Rectal smooth muscle tissue (tissue), 1 donor: Measurements from ENCODE around the gene PIGA.

ENCODE experiments used
- H3K27ac ChIP-seq: one replicate; pipeline ENCODE4 v1.7.0; 2013; ENCODE audit warnings: low read depth, low read length, inconsistent platforms
- H3K27me3 ChIP-seq: one replicate; pipeline ENCODE4 v1.7.0; 2013; ENCODE audit warnings: low read length; ENCODE audit not compliant: control insufficient read depth, insufficient read depth
- H3K36me3 ChIP-seq: one replicate; pipeline ENCODE4 v1.7.0; 2013; ENCODE audit warnings: low read length; ENCODE audit not compliant: control insufficient read depth, insufficient read depth
- H3K4me1 ChIP-seq: one replicate; pipeline ENCODE4 v1.7.0; 2013; ENCODE audit warnings: low read length; ENCODE audit not compliant: control insufficient read depth, insufficient read depth
- H3K4me3 ChIP-seq: one replicate; pipeline ENCODE4 v1.7.0; 2013; ENCODE audit warnings: low read length
- H3K9ac ChIP-seq: one replicate; pipeline ENCODE4 v1.7.0; 2013; ENCODE audit warnings: low read length

Gene PIGA

DNA sequence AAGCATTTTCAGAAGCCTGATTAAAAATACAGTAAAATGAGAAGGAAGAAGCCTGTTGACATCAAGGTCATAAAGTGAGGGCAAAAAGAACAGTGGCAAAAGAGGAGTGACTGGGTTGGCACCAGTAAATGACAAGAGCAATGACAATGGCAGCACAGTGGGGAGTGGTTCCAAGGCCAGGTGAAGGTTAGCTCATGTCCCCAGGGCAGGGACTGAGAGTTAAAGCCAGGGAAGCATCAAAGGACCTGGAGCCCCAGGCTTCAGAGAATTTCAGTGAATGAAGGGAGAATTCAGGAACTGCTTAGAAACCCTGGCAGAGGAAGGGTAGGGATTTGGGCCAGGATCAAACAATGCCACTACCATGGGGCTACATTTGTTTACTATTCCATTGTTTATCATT lies 8.8 kb upstream of the PIGA start:
- Histone ChIP-seq H3K4me3 (no peak overlapping the region), H3K27ac (no peak overlapping the region), H3K4me1 (no peaks in the 10 kb centered on the region), H3K9ac (no peak overlapping the region), H3K27me3 (no peaks in the 10 kb centered on the region), H3K36me3 (no peaks in the 10 kb centered on the region)

DNA sequence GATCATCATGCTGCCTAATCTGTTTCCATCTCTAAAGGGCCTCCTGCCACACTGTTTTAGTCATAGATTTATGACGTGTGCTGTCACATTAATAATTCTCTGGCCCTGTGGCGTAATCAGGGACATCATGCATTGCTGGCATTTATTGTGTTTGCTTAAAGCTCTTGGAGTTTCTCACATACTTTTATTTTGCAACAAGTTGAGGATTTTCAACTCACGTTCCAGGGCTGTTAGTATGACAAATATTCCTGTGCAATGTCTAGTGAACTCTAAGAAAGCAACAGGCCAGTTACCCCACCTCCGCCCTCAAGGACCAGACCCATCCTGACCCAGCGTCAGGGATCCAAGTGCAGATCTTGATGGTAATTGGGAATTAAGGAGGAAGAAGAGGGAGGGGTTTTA lies 7.8 kb upstream of the PIGA start:
- no peak overlapping the region for H3K4me3 ChIP-seq
- H3K27me3 ChIP-seq = no peaks in the 10 kb centered on the region

DNA sequence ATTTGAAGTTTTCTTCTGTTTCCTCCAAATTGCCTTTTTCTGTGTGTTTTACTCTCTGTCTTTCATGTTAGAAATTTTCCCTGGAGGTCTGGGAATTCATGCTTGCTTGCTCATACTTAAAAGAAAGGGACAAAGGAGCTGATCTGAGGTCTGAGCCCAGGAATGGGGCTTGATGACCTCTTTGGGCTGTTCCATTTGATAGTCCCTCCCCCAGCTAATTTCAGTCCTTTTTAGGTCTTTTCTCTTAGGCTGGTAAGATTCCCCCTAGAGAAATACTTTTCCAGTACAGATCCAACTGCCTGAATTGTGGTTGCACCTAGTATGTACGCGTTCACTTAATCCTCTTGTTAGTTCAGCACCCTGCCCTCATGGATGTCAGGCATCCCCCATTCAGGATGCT lies 5.5 kb upstream of the PIGA start:
- H3K36me3 ChIP-seq = no peaks in the 10 kb centered on the region
- H3K4me1 ChIP-seq = no peaks in the 10 kb centered on the region
- no peak overlapping the region for H3K9ac ChIP-seq
- H3K4me3 ChIP-seq = no peak overlapping the region
- H3K27ac ChIP-seq = no peak overlapping the region
- no peaks in the 10 kb centered on the region for H3K27me3 ChIP-seq

More for the DNA sequence above, 7.8 kb upstream of the PIGA start:
- no peaks in the 10 kb centered on the region for H3K4me1 ChIP-seq
- H3K9ac ChIP-seq = no peak overlapping the region
- H3K27ac ChIP-seq = no peak overlapping the region
- H3K36me3 ChIP-seq = no peaks in the 10 kb centered on the region

DNA sequence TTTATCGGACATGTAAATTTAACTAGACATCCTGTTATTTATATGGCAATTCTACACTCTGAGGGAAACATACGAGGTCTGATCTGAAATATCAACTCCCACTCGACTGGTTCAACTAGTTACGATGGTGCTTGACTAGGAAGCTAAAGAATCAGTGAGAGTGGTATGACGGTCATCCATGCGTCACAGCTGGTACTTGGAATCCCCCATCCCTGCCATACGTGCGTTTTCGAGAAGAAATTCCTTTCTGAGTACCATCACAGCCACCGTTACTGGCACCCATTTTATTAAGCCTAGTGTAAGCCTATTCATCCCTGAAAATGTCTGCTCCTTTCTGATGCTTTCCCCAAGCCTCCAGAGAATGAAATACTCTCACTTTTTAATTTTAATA lies 695 bp upstream of the PIGA start:
- Histone ChIP-seq H3K36me3 (no peaks in the 10 kb centered on the region), H3K4me1 (no peaks in the 10 kb centered on the region), H3K4me3 (peak overlapping the region; percentile 55), H3K9ac (no peak overlapping the region), H3K27me3 (no peaks in the 10 kb centered on the region), H3K27ac (peak overlapping the region; percentile 36)

DNA sequence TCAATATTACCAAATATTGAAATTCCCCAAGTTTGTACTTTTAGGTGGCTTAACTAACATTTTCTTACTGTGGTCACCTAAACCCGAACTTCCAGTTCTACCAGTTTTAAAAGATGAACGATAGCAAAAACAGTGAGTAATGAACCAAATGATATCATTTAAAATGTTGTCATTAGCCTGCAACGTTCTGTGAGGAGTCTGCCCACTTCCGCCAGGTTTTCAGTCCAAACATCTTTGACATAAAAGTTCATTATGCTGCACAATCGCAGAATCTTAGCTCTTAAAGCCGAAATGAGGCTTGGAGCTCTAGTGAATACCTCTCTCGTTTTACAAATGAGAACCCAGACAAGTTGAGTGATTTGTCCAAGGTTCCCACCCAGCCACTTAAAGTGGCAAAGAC lies 762 bp downstream of the PIGA start:
- Histone ChIP-seq H3K36me3 (no peaks in the 10 kb centered on the region), H3K27me3 (no peaks in the 10 kb centered on the region), H3K4me3 (peak overlapping the region; percentile 73), H3K9ac (peak overlapping the region; percentile 62), H3K4me1 (no peaks in the 10 kb centered on the region), H3K27ac (peak overlapping the region; percentile 46)

DNA sequence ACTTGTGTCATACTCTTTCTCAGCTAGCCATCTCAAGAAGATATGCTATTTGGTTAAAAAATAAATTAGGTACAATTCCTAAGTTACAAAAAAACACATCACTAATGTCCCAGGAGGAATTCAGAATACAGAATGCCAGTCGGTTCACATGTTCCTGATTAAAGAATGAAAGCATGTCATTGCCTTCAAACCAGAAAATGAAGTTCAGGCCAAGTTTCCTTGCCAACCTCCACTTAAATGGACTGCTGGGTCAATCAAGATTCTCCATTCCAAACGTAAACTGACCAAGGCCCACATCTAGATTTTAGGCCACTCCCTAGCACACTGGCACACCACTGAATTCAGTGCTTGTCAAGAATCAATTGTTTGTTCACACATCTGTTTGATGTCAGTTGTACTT lies 6.5 kb downstream of the PIGA start:
- Histone ChIP-seq H3K27me3 (no peaks in the 10 kb centered on the region), H3K4me1 (no peaks in the 10 kb centered on the region), H3K9ac (no peak overlapping the region), H3K36me3 (no peaks in the 10 kb centered on the region), H3K27ac (no peak overlapping the region), H3K4me3 (no peak overlapping the region)

DNA sequence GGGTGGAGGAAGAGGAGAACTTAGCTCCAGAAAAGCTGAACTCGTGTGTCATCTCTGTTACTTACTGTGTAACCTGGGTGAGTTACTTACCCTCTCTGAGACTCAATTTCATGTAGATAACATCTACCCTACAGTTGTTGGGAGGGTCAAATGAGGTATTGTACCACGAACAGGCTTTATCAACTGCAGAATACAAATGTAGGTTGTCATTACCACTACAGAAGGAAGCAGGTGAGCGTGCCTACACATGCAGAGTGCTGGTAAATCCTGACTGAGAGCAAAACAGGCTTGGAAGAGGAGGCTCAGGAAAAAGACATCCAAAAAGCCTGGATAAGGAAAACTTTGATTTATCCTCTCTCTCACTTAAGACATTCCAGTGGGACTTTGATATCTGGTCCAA lies 7.2 kb downstream of the PIGA start:
- Histone ChIP-seq H3K27me3 (no peaks in the 10 kb centered on the region), H3K4me1 (no peaks in the 10 kb centered on the region), H3K9ac (no peak overlapping the region), H3K27ac (no peak overlapping the region), H3K36me3 (no peaks in the 10 kb centered on the region), H3K4me3 (no peak overlapping the region)

DNA sequence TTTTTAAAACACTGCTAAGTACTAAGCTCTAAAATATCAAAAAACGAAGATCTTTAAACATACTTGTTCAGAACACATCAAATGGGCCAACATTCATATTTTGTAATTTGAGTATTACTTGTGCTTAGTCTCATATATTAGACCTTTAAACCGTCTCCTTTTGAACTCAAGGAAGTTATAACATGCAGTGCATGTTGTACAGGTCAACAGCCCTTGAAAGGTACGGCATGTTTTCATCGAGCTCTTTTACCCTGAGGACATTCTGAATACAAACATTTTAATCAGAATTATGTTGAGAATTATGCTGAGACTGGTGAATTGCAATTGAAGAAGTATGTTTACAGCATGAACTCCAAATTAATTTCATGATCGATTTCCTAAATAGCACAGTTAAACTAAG lies 12.9 kb downstream of the PIGA start:
- no peak overlapping the region for H3K27ac ChIP-seq
- no peaks in the 10 kb centered on the region for H3K27me3 ChIP-seq
- H3K4me3 ChIP-seq = no peak overlapping the region
- H3K9ac ChIP-seq = no peak overlapping the region
- no peaks in the 10 kb centered on the region for H3K4me1 ChIP-seq
- H3K36me3 ChIP-seq = no peaks in the 10 kb centered on the region

DNA sequence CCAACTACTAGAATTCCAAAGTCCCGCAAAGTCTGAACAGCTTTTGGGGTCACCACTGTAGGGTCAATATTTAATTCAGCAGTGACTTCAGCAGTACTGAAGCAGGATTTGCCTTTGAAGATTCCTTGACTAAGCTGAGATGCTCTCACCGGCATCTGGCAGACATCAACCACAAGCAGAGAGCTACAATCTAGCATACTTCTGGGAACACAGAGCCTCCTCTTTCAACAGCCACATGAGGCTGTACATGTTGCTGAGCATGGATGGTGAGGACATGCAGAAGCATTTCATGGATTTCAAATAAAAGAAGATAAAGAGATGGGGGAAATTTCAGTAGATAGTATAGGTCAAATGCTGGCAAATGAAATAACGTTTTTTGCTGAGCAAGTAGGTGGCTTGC lies 13.3 kb downstream of the PIGA start:
- Histone ChIP-seq H3K27ac (no peak overlapping the region), H3K9ac (no peak overlapping the region), H3K36me3 (no peaks in the 10 kb centered on the region), H3K4me1 (no peaks in the 10 kb centered on the region), H3K27me3 (no peaks in the 10 kb centered on the region), H3K4me3 (no peak overlapping the region)

DNA sequence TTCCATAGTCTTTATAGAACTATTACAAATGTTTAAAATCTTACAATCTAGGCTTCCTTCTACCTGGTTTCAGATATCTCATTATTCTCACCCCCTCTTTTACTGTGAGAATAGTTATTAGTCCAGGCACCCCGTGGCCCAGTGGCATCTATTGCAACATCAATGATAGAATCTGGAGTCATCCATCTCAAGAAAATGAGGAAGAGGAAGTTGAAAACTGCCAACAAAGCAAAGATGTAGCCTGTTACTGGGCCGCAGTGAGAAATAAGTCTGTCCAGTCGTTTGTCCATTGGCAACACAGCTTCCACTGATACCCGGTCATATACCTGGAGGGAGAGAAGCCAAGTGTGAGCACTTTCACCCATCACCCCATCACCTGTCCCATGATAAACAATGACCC lies 13.9 kb downstream of the PIGA start:
- H3K27ac ChIP-seq = no peak overlapping the region

DNA sequence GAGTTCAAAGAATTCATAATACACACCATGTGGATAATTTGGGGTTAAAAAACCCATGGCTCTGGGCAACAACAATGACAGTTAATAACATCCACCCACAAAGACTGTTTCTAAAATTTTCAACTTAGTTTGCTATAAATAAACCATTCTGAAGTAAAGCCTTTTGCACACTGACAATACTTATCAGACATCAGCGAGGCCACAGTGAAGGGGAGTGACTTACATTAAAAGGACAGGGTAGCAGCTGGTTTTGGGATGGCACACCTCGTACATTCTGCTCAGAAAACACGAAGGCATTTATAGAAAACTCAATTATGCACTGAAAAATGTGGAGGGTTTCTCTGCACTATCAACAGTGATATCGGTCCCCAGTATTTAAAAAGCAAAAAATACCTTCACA lies 15.0 kb downstream of the PIGA start:
- Histone ChIP-seq H3K36me3 (no peaks in the 10 kb centered on the region), H3K27ac (no peak overlapping the region), H3K9ac (no peak overlapping the region)

More for the DNA sequence above, 13.9 kb downstream of the PIGA start:
- Histone ChIP-seq H3K27me3 (no peaks in the 10 kb centered on the region), H3K4me1 (no peaks in the 10 kb centered on the region), H3K36me3 (no peaks in the 10 kb centered on the region), H3K4me3 (no peak overlapping the region), H3K9ac (no peak overlapping the region)

DNA sequence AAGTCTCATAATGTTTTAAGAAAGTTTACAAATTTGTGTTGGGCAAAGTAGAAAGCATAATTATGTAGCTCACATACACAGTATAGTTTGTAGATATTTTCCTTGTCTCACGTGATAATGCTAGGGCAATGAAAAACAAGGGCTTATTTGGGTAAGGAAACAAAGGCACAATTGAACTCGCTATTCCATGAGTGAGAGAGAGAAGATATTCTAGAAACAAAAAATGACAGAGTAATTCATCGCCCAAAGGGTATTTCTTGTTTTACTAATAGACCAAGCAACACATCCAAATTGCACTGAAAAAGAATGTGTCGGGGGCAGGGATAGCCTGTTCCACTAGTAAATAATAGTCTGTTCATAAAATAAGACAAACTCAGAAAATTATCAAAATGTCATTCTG lies 16.2 kb downstream of the PIGA start:
- Histone ChIP-seq H3K27me3 (no peaks in the 10 kb centered on the region), H3K27ac (no peak overlapping the region), H3K36me3 (no peaks in the 10 kb centered on the region), H3K9ac (no peak overlapping the region), H3K4me3 (no peak overlapping the region), H3K4me1 (no peaks in the 10 kb centered on the region)

More for the DNA sequence above, 15.0 kb downstream of the PIGA start:
- H3K4me1 ChIP-seq = no peaks in the 10 kb centered on the region
- H3K4me3 ChIP-seq = no peak overlapping the region
- no peaks in the 10 kb centered on the region for H3K27me3 ChIP-seq

DNA sequence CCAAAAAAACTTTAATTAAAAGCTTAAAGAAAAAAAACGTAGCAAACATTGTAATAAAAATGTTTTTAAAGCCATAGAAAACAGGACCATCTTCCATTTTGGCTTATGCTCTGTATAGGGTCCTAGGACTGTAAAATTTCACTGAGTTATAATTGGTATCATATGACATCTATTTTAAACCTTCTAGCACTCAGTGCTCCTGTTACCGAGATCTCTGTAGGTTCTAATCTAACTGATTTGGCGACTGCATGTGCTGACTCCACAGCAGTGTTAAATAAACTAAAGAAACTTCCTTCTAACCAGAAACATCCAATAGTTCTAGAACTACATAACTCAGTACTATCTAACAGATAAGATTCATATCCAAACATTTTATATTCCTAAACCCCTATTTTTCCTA lies 19.8 kb downstream of the PIGA start, which contains the start of gene ASB11:
TSS of gene ASB11 (minus strand) at position 132 of the 400 bp plus-strand sequence. CDS start at position 97, 35 bp downstream.
- no peaks in the 10 kb centered on the region for H3K4me1 ChIP-seq
- no peaks in the 10 kb centered on the region for H3K27me3 ChIP-seq
- no peaks in the 10 kb centered on the region for H3K36me3 ChIP-seq
- no peak within 1 kb of the TSS for H3K9ac ChIP-seq
- H3K27ac ChIP-seq = no peak within 1 kb of the TSS
- no peak within 1 kb of the TSS for H3K4me3 ChIP-seq
